A549 (cell line): ENCODE data around the gene PPP1R1C. TPM values are rescaled to one million over a fixed set of nuclear protein-coding genes. Genes with fewer than 3 reads are reported as not detected.

ENCODE experiments used
- ATAC-seq, 2 experiments: fragments of 200-7000 bp in 1 of 2; fragments of >200 bp in 1 of 2; cut with Nextera tagmentation in 1 of 2; cut with Tn5 transposase in 1 of 2; 3 replicates each; pipeline versions ENCODE4 v1.8.0 to v1.9.1; 2018 to 2020; ENCODE audit warnings: mild to moderate bottlenecking in 1 of 2, moderate library complexity in 1 of 2
- CTCF ChIA-PET: fragments of 300-600 bp; sonication (Branson Sonifier 250); formaldehyde crosslinking; extraction: SDS; loops from one replicate; lab custom pipeline; 2021; ENCODE audit warnings: antibody characterized with exemption, inconsistent platforms; lab: Yijun Ruan, JAX
- POLR2A ChIA-PET: fragments of 350-600 bp; formaldehyde crosslinking; extraction: SDS; loops from one replicate; lab custom pipeline; 2021; ENCODE audit warnings: antibody characterized with exemption, inconsistent platforms; lab: Yijun Ruan, JAX
- DNase-seq, 2 experiments: peaks; one replicate each; pipeline versions ENCODE4 v3.0.0 to v3.0.0-alpha.2; 2011 to 2016; ENCODE audit warnings: low read depth in 1 of 2, low spot score in 1 of 2
- FAIRE-seq: peaks from 2 replicates; lab custom pipeline; 2011; peaks lifted over from hg19 to GRCh38; lab: Jason Lieb, UNC
- H3K27ac ChIP-seq, 2 experiments: fragments of >200 bp; sonication (Bioruptor Twin); formaldehyde crosslinking; 3 replicates each; pipeline ENCODE4 v1.5.1; 2016 to 2017
- H3K4me1 ChIP-seq: fragments of >200 bp; sonication (Bioruptor Twin); formaldehyde crosslinking; 3 replicates; pipeline ENCODE4 v1.6.1; 2016
- H3K4me2 ChIP-seq: fragments of >200 bp; sonication (Bioruptor Twin); formaldehyde crosslinking; 3 replicates; pipeline ENCODE4 v1.6.1; 2016
- H3K4me3 ChIP-seq: fragments of >200 bp; sonication (Bioruptor Twin); formaldehyde crosslinking; 3 replicates; pipeline ENCODE4 v1.5.1; 2016
- H3K9me3 ChIP-seq: fragments of >200 bp; sonication (Bioruptor Twin); formaldehyde crosslinking; 3 replicates; pipeline ENCODE4 v1.6.1; 2016
- CBX2 ChIP-seq: fragments of 200-600 bp; sonication (generic); IDR thresholded peaks from 2 replicates; pipeline ENCODE4 v1.6.1; 2016; ENCODE audit warnings: low read depth, mild to moderate bottlenecking, borderline replicate concordance
- CEBPB ChIP-seq, 2 experiments: fragments of >200 bp in 1 of 2; sonication (Bioruptor Twin) in 1 of 2; formaldehyde crosslinking in 1 of 2; IDR thresholded peaks; 2 replicates each; pipeline ENCODE4 v1.6.1; 2012 to 2016
- CHD2 ChIP-seq: fragments of 150-350 bp; IDR thresholded peaks from 2 replicates; pipeline ENCODE4 v1.6.1; 2014; ENCODE audit warnings: low read length; ENCODE audit not compliant: partially characterized antibody
- CHD4 ChIP-seq: fragments of 200-600 bp; sonication (generic); IDR thresholded peaks from 2 replicates; pipeline ENCODE4 v1.6.1; 2016; ENCODE audit warnings: antibody characterized with exemption, mild to moderate bottlenecking, borderline replicate concordance
- CTCF ChIP-seq: fragments of >200 bp; sonication (Bioruptor Twin); formaldehyde crosslinking; IDR thresholded peaks from 3 replicates; pipeline ENCODE4 v1.5.1; 2016
- EHMT2 ChIP-seq: fragments of 200-600 bp; sonication (generic); IDR thresholded peaks from 2 replicates; pipeline ENCODE4 v1.6.1; 2016; ENCODE audit warnings: antibody characterized with exemption, low read depth, mild to moderate bottlenecking, moderate library complexity
- FOSL2 ChIP-seq, 2 experiments: fragments of 450-650 bp in 1 of 2; fragments of >200 bp in 1 of 2; sonication (Bioruptor Twin) in 1 of 2; formaldehyde crosslinking; IDR thresholded peaks; 2 replicates each; pipeline versions ENCODE4 v1.5.0 to v1.6.1; 2016 to 2020; ENCODE audit warnings: mild to moderate bottlenecking in 1 of 2, moderate library complexity in 1 of 2
- GATA3 ChIP-seq: IDR thresholded peaks from 2 replicates; pipeline ENCODE4 v1.6.1; 2012; ENCODE audit warnings: borderline replicate concordance
- HEYL ChIP-seq: fragments of 250-450 bp; sonication (Bioruptor Pico); IDR thresholded peaks from 2 replicates; pipeline ENCODE4 v1.8.0; 2021; ENCODE audit warnings: mild to moderate bottlenecking, moderate library complexity
- HOXA7 ChIP-seq: fragments of 250-450 bp; sonication (Bioruptor Pico); IDR thresholded peaks from 2 replicates; pipeline ENCODE4 v1.5.0; 2020; ENCODE audit warnings: mild to moderate bottlenecking, moderate library complexity
- KDM1A ChIP-seq: fragments of 200-600 bp; sonication (generic); IDR thresholded peaks from 2 replicates; pipeline ENCODE4 v1.6.1; 2016; ENCODE audit warnings: low read depth, mild to moderate bottlenecking
- NFE2L2 ChIP-seq: fragments of 150-350 bp; conservative IDR thresholded peaks from 2 replicates; pipeline ENCODE4 v1.6.1; 2014; ENCODE audit warnings: low read length
- NR3C1 ChIP-seq: fragments of >200 bp; sonication (Bioruptor Twin); formaldehyde crosslinking; IDR thresholded peaks from 3 replicates; pipeline ENCODE4 v1.6.1; 2017
- PHF8 ChIP-seq: fragments of 200-600 bp; sonication (generic); IDR thresholded peaks from 2 replicates; pipeline ENCODE4 v1.6.1; 2016; ENCODE audit warnings: low read depth, mild to moderate bottlenecking, antibody characterized with exemption, moderate library complexity, borderline replicate concordance
- RNF2 ChIP-seq: fragments of 200-600 bp; sonication (generic); IDR thresholded peaks from 2 replicates; pipeline ENCODE4 v1.6.1; 2016; ENCODE audit warnings: low read depth, mild to moderate bottlenecking, antibody characterized with exemption, moderate library complexity, borderline replicate concordance
- SMC3 ChIP-seq: fragments of >200 bp; sonication (Bioruptor Twin); formaldehyde crosslinking; IDR thresholded peaks from 3 replicates; pipeline ENCODE4 v1.6.1; 2018; ENCODE audit warnings: inconsistent platforms
- SREBF2 ChIP-seq: fragments of 450-650 bp; IDR thresholded peaks from 2 replicates; pipeline ENCODE4 v1.6.1; 2014; ENCODE audit warnings: mild to moderate bottlenecking, moderate library complexity
- TP53 ChIP-seq: fragments of 250-450 bp; sonication (Bioruptor Pico); IDR thresholded peaks from 2 replicates; pipeline ENCODE4 v1.5.0; 2021; ENCODE audit warnings: mild to moderate bottlenecking, moderate library complexity
- WGBS: methylation state at CpG from one replicate; pipeline ENCODE4 v1.1.6; 2017; ENCODE audit errors: missing lambda C conversion rate; 5-methylcytosine and 5-hydroxymethylcytosine counted together
- polyA plus RNA-seq, 4 experiments: library from polyadenylated mRNA; depleted of rRNA in 3 of 4; stranded (reverse); fragments of >200 nt; fragmentation: RNase III in 1 of 4; extraction: RNeasy Plus Mini Kit Qiagen cat#74134 plus additional on column Dnase treatment in 1 of 4; gene quantifications; 2 replicates in 3 of 4; 3 replicates in 1 of 4; pipeline ENCODE4 v1.2.3, GENCODE V29; 2011 to 2017
- TF ChIP-seq, protein P1 (sequence below): fragments of >200 bp; sonication (Bioruptor Twin); formaldehyde crosslinking; IDR thresholded peaks from 2 replicates; pipeline ENCODE4 v1.6.1; 2016
- TF ChIP-seq, protein P2 (sequence below): fragments of 450-650 bp; IDR thresholded peaks from 2 replicates; pipeline ENCODE4 v1.6.1; 2014; ENCODE audit warnings: antibody characterized with exemption
- TF ChIP-seq, protein P3 (sequence below): IDR thresholded peaks from 2 replicates; pipeline ENCODE4 v1.6.1; 2012

PPP1R1C gene
- polyA plus RNA-seq, 2 of the 4 experiments (the other 2 are of a cell fraction), result 0.81 to 2.7 TPM

- Histone ChIP-seq H3K9me3 (no peaks in the 10 kb centered on the region), H3K4me2 (no peak overlapping the region), H3K4me1 (no peaks in the 10 kb centered on the region), H3K4me3 (no peak overlapping the region), H3K27ac (no peak overlapping the region)
- POLR2A ChIA-PET, result no interaction called here
- TF ChIP-seq PHF8 (no peak), CHD4 (no peak), SMC3 (no peak), NR3C1 (no peak), HEYL (no peak), CTCF (no peak), EHMT2 (no peak), CEBPB (IDR thresholded peaks at IDR 0.05) (no peak), FOSL2 (IDR thresholded peaks at IDR 0.05) (no peak), FOSL2 (CRISPR knock-in tag; IDR thresholded peaks at IDR 0.05) (no peak), HOXA7 (CRISPR knock-in tag) (no peak), SREBF2 (no peak), CHD2 (no peak), NFE2L2 (no peak), KDM1A (no peak), TP53 (CRISPR knock-in tag) (no peak)
- TF ChIP-seq, protein P1, sequence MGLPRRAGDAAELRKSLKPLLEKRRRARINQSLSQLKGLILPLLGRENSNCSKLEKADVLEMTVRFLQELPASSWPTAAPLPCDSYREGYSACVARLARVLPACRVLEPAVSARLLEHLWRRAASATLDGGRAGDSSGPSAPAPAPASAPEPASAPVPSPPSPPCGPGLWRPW, result no peak
- TF ChIP-seq, protein P2, sequence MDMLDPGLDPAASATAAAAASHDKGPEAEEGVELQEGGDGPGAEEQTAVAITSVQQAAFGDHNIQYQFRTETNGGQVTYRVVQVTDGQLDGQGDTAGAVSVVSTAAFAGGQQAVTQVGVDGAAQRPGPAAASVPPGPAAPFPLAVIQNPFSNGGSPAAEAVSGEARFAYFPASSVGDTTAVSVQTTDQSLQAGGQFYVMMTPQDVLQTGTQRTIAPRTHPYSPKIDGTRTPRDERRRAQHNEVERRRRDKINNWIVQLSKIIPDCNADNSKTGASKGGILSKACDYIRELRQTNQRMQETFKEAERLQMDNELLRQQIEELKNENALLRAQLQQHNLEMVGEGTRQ, result no peak
- CTCF ChIA-PET, result no interaction called here
- ATAC-seq (no peak), DNase-seq (no peak), FAIRE-seq (no peak)
- whole genome bisulfite sequencing, result 71% methylated on average over 7 of the region's 7 CpGs
Observed at GRCh38 chr2:181988154-181988924, 2.7 kb downstream of the PPP1R1C start.

DNA sequence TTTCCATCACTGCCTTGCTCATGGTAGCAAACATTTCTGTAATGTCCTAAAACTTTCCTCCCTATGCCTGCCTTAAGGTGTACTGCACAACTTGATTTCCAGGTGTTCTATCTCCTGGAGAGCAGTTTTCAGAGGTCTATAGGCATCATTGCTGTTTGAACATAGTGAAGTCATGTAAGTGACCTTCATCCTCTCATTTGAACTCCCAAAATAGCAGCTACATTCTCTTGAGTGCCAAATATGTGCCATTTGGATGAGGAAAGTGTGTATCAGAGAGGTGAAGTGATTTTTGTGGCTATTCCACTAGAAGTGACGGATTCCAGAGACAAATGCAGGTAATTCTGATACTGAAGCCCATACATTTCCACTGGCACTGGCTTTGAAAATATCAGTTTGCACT is 3.4 kb downstream of the PPP1R1C start:
- H3K4me1 ChIP-seq, result no peaks in the 10 kb centered on the region
- DNase-seq (no peak), ATAC-seq (no peak), FAIRE-seq (no peak)
- H3K4me2 ChIP-seq, result no peak overlapping the region
- no peak overlapping the region for H3K27ac ChIP-seq
- ChIA-PET CTCF (no interaction called here), POLR2A (no interaction called here)
- H3K9me3 ChIP-seq, result no peaks in the 10 kb centered on the region
- H3K4me3 ChIP-seq, result no peak overlapping the region
- WGBS, result 56% methylated on average over 1 of the region's 1 CpG
- no peak for TF ChIP-seq FOSL2 (IDR thresholded peaks at IDR 0.05)
- TF ChIP-seq FOSL2 (CRISPR knock-in tag; IDR thresholded peaks at IDR 0.05), result no peak
- no peak for TF ChIP-seq CBX2
- no peak for TF ChIP-seq RNF2
- TF ChIP-seq, protein P3, sequence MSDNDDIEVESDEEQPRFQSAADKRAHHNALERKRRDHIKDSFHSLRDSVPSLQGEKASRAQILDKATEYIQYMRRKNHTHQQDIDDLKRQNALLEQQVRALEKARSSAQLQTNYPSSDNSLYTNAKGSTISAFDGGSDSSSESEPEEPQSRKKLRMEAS, result no peak
- no peak for TF ChIP-seq CTCF
- TF ChIP-seq GATA3, result no peak
